HG02642 (cell line): Measurements from ENCODE around the gene CBX7.

Experiments used
- ATAC-seq: cut with Tn5 transposase; IDR thresholded peaks from one replicate; pipeline ENCODE4 v1.9.1; 2021; ENCODE audit warnings: mild to moderate bottlenecking; ENCODE audit not compliant: unreplicated experiment, poor library complexity

The CBX7 gene

GRCh38 chr22:39152511-39153219, at the start of gene CBX7:
Gene CBX7 (minus strand): TSS chr22:39152680. CDS start chr22:39152444, 236 bp downstream.
- peak; percentile 78 for ATAC-seq

GRCh38 chr22:39197578-39197977, 45.1 kb upstream of the CBX7 start:
- ATAC-seq: no peak

GRCh38 chr22:39194098-39194497, 41.6 kb upstream of the CBX7 start:
- no peak for ATAC-seq

- ATAC-seq: no peak
Measured at GRCh38 chr22:39188809-39189208, 36.3 kb upstream of the CBX7 start.

GRCh38 chr22:39185601-39186012, 33.1 kb upstream of the CBX7 start:
- ATAC-seq: no peak

- ATAC-seq: no peak
Measured at GRCh38 chr22:39184586-39185577, 32.4 kb upstream of the CBX7 start.

- ATAC-seq: no peak
Measured at GRCh38 chr22:39183991-39184585, 31.6 kb upstream of the CBX7 start.

GRCh38 chr22:39182478-39183030, 30.1 kb upstream of the CBX7 start:
- no peak for ATAC-seq

GRCh38 chr22:39181778-39182177, 29.3 kb upstream of the CBX7 start:
- no peak for ATAC-seq

GRCh38 chr22:39181356-39181755, 28.9 kb upstream of the CBX7 start:
- no peak for ATAC-seq

- ATAC-seq: no peak
Measured at GRCh38 chr22:39179841-39180335, 27.4 kb upstream of the CBX7 start.

- no peak for ATAC-seq
Measured at GRCh38 chr22:39179401-39179827, 26.9 kb upstream of the CBX7 start.

- no peak for ATAC-seq
Measured at GRCh38 chr22:39178206-39179111, 26.0 kb upstream of the CBX7 start.

GRCh38 chr22:39177791-39178190, 25.3 kb upstream of the CBX7 start:
- no peak for ATAC-seq

- no peak for ATAC-seq
Measured at GRCh38 chr22:39177456-39177775, 24.9 kb upstream of the CBX7 start.

GRCh38 chr22:39176714-39177455, 24.4 kb upstream of the CBX7 start:
- no peak for ATAC-seq

- ATAC-seq: no peak
Measured at GRCh38 chr22:39176143-39176713, 23.7 kb upstream of the CBX7 start.

GRCh38 chr22:39175353-39176142, 23.1 kb upstream of the CBX7 start:
- ATAC-seq: no peak
